GM18907 (cell line): ENCODE results near the gene PUS3.

Source experiments
- ATAC-seq: cut with Tn5 transposase; IDR thresholded peaks from one replicate; pipeline ENCODE4 v1.9.1; 2021; ENCODE audit warnings: mild to moderate bottlenecking, moderate library complexity; ENCODE audit not compliant: unreplicated experiment

The PUS3 gene

GRCh38 chr11:125941619-125942611 is 38.9 kb upstream of the PUS3 start:
- ATAC-seq, result peak; percentile 51

- no peak for ATAC-seq
These were observed 38.2 kb upstream of the PUS3 start for GRCh38 chr11:125941267-125941618.

- no peak for ATAC-seq
These were observed 37.1 kb upstream of the PUS3 start for GRCh38 chr11:125940145-125940544.

GRCh38 chr11:125939081-125939521 is 36.1 kb upstream of the PUS3 start:
- no peak for ATAC-seq

- ATAC-seq, result no peak
These were observed 35.4 kb upstream of the PUS3 start for GRCh38 chr11:125938418-125938817.

GRCh38 chr11:125935618-125936199 is 32.7 kb upstream of the PUS3 start:
- ATAC-seq, result no peak

- no peak for ATAC-seq
These were observed 32.0 kb upstream of the PUS3 start for GRCh38 chr11:125935056-125935455.

GRCh38 chr11:125934473-125934872 is 31.5 kb upstream of the PUS3 start:
- no peak for ATAC-seq

GRCh38 chr11:125933030-125933813 is 30.2 kb upstream of the PUS3 start:
- ATAC-seq, result no peak

GRCh38 chr11:125932301-125932700 is 29.3 kb upstream of the PUS3 start:
- no peak for ATAC-seq

- no peak for ATAC-seq
These were observed 28.7 kb upstream of the PUS3 start for GRCh38 chr11:125931668-125932067.

- no peak for ATAC-seq
These were observed 28.1 kb upstream of the PUS3 start for GRCh38 chr11:125931116-125931515.

- no peak for ATAC-seq
These were observed 27.1 kb upstream of the PUS3 start for GRCh38 chr11:125930076-125930450.

GRCh38 chr11:125929445-125930075 is 26.6 kb upstream of the PUS3 start:
- no peak for ATAC-seq

- ATAC-seq, result no peak
These were observed 23.7 kb upstream of the PUS3 start for GRCh38 chr11:125926682-125927081.

GRCh38 chr11:125925804-125926203 is 22.8 kb upstream of the PUS3 start:
- ATAC-seq, result no peak

- no peak for ATAC-seq
These were observed 22.3 kb upstream of the PUS3 start for GRCh38 chr11:125925247-125925740.

GRCh38 chr11:125924384-125925007 is 21.5 kb upstream of the PUS3 start:
- no peak for ATAC-seq

GRCh38 chr11:125923633-125924032 is 20.6 kb upstream of the PUS3 start:
- ATAC-seq, result no peak

GRCh38 chr11:125923012-125923579 is 20.1 kb upstream of the PUS3 start:
- ATAC-seq, result no peak
